Measurements from ENCODE around the gene TBC1D23. TPM values are rescaled to one million over a fixed set of nuclear protein-coding genes. Genes with fewer than 3 reads are reported as not detected.
A peak's percentile ranks its signal among the peaks of the same experiment; 100 is the strongest.
"Not testable (repeated sequence)": the region's sequence is repeated elsewhere in the genome, so short reads cannot be mapped to it uniquely, and the experiment has no call there.

Gene TBC1D23
- 57.4 and 59.9 TPM in 2 replicates for total RNA-seq
- polyA plus RNA-seq (2012) = 11.9 TPM

DNA sequence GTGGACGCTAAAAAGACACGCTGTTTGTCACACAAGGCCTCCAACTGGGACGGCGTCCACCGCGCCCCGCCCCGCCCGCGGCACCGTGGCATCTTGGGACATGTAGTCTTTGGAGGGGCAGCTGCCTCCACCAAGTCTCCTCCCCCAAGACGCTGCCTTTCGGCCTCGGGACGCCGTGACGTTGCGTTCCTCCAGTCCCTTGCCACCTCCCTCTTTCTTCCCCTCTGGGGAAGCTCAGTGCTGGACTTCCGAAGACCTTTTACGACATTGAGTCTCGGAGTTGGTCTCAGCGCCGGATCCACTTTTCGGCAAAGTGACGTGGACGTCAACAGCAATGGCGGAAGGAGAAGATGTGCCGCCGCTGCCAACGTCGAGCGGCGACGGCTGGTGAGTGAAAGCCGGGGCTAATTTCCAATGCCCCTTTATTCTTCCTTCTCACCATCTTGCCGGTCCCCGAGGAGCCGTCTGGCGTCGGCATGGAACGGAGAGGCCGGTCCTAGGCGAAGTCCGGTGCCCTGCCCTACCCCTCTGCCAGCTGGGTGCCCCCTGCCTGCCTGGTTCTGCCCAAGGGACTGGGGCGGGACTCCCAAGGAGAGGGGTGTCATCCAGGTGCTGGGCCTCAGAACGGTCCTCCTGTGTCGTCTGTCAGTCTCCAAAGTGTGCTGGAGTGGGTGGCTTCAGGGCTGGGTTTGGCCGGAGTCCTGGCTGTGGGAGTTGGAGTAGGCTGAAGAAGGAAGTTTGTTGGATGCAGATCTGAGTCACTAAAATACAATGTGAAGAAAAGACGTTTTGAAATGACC, at the start of gene TBC1D23:
TBC1D23 (plus strand) TSS at position 308 of the 800 bp plus-strand sequence; CDS start at position 335, 27 bp downstream.
- DNase-seq (ENCODE audit: low read depth) = peak; percentile 100

DNA sequence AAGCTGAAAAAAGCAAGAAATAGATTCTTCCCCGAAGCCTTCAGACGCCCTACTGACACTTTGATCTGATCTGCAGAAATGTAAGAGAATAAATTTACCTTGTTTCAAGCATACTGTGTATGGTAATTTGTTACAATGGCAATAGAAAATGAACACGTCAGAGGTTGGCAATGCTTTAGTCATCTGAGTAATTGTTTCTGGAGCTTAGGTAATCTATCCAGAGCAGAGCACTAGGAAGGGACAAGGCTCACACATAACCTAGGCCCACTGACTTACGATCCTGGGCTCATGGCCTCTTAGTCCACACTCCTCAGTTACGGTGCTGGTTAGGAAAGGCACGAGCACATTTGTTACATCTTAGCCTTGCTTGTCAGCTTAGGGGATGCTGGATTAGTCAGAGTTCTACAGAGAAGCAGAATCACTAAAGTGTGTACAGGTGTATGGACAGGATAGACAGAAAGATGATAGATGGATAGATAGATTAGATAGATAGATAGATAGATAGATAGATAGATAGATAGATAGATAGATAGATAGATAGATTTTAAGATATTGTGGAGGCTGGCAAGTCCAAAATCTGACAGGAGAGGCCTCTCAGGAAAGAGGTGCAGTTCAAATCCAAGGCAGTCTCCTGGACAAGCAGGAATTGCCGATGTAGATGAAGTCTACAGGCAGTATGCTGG, 46.8 kb upstream of the TBC1D23 start:
- DNase-seq (ENCODE audit: low read depth) = no peak

DNA sequence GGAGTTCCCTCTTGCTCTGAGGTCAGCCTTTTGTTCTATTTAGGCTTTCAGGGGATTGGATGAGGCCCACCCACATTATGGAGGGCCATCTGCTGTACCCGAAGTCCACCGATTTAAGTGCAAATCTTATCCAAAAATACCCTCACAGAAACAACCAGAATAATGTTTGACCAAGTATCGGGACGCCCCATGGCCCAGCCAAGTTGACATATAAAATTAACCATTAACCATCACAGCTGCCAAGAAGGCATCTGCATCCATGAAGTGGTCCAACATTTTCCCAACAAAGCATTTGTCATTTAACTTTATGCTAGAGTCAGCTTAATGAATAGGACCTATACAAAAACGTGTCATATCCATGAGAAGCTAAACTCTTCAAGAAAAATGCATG, 46.2 kb upstream of the TBC1D23 start:
- DNase-seq (ENCODE audit: low read depth) = no peak

DNA sequence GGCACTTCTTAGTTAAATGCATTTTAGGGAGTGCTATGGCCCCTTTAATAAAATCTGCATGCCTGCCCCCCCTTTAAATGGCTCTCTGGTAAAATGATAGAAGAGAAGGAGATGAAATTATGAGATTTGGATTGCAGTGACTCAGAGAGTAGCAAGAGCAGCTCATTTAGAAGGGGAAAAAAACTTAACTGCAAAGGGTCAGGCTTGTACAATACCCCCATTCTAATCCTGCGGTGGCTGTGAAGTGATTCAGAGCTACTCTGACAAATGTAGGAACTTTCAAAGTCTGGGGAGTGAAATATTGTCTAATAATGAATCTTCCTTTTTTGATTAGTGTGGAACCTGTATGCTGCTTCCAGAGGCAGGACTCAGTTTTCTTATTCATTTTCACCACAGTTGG, 44.1 kb upstream of the TBC1D23 start:
- peak; percentile 30 for DNase-seq (ENCODE audit: low read depth)

DNA sequence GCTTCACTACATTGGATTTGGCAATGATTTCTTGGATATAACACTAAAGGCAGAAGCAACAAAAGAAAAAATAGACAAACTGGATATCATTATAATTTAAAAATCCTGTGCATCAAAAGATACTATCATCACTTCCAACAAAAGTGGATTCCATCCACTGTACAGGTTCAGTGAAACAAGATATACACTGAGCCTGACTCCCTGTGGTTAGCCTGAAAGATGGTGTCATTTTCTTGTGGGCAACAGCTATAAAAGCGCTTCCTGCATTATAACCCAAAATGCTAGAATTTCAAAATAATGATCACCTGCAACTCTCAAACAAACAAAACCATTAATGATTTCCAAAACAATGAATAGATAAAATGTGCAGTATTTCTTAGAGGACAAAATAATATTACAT, 39.6 kb upstream of the TBC1D23 start:
- DNase-seq (ENCODE audit: low read depth) = no peak

DNA sequence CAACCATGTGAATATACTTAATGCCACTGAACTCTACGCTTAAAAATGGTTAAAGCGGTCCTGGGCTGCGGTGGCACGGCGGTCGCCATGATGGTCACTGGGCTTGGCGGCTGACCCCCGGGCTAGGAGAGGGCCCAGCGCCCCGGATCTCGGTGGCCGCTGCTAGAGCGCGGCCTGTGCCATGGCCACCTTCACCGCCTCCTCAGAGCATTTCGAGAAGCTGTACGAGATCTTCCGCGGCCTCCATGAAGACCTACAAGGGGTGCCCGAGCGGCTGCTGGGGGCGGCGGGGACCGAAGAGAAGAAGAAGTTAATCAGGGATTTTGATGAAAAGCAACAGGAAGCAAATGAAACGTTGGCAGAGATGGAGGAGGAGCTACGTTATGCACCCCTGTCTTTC, 35.6 kb upstream of the TBC1D23 start:
- no peak for DNase-seq (ENCODE audit: low read depth)

DNA sequence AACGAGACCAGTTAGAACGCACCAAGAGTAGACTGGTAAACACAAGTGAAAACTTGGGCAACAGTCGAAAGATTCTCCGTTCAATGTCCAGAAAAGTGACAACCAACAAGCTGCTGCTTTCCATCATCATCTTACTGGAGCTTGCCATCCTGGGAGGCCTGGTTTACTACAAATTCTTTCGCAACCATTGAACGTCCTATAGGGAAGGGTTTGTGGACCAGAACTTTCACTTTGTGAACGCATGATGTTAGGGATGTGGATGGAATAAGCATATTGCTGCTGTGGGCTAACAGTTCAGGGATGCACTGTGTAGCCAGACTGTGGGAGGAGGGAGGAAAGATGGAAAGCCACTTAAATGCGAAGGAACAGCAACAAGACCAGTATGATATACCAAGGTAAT, 34.9 kb upstream of the TBC1D23 start:
- DNase-seq (ENCODE audit: low read depth) = no peak

DNA sequence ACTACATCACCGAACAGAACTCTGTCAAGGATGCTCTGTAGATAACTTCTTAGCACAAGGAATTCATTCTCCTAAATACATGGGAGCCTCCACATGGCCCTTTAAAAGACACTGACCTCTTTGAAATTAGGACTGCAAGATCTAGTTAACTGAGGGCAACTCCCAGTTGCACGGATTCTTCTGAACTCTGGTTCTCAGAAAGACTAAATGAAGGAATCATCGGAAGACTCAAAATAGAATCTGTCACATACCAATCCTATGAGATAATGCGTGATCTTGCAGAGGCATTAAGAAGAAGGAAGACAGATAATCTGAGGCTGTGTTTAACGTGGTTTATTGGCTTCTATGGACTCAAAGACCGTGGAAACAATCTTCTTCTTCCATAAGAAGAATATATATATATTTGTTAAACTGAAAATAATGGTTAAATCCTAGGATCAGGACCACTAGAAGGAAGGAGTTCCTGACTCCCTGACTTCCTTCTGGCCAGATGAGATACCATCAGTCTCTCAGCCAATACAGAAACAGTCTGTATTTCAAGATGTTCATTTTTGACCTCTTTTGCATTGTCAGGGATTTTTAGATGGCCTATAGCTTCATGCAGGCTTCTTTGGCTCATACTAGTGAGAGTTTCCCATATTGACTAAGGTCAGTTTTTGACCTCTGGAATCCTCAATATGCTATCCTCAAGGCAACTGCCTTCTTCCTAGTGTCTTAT, 33.9 kb upstream of the TBC1D23 start:
- DNase-seq (ENCODE audit: low read depth) = peak; percentile 84

DNA sequence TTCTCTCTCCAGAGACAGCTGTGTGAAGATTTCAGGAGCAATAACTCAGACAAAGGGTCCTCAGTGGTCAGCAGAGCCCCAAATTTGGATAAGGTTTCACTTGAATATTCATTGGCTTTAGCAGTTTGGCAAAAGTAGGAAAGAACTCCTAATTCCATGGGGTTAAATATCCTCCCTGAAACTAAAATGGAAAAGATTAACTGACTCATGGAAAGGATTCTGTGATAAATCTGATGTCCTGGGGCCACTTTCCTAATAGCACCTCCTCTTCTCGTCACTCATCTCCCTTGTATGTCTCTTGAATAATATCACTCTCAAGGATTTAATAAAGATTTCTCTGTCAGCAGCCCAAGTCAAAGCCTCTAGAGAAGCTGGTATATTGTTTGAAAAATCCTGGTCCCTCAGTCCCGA, 33.3 kb upstream of the TBC1D23 start:
- DNase-seq (ENCODE audit: low read depth) = no peak

DNA sequence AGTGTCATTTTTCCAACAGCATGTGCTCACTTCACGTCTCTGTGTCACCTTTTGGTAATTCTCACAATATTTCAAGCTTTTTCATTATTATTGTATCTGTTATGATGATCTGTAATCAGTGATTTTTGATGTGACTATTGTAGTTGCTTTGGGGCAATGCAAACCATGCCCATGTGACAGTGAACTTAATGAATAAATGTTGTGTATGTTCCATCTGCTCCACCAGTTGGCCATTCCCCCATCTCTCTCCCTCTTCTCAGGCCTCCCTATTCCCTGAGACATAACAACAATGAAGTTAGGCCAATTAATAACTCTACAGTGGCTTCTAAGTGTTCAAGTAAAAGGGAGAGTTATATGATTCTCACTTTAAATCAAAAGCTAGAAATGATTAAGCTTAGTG, 32.5 kb upstream of the TBC1D23 start:
- DNase-seq (ENCODE audit: low read depth) = no peak

DNA sequence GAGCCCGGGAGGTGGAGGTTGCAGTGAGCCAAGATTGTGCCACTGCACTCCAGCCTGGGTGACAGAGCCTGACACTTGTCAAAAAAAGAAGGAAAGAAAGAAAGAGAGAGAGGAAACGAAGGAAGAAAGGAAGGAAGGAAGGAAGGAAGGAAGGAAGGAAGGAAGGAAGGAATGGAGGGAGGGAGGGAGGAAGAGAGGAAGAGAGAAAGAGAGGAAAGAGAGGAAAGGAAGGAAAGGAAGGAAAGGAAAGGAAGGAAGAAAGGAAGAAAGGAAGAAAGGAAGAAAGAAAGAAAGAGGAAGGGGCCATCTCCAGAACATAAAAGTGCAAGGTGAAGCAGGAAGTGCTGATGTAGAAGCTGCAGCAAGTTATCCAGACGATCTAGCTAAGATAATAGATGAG, 31.6 kb upstream of the TBC1D23 start:
- DNase-seq (ENCODE audit: low read depth) = not testable (repeated sequence)

DNA sequence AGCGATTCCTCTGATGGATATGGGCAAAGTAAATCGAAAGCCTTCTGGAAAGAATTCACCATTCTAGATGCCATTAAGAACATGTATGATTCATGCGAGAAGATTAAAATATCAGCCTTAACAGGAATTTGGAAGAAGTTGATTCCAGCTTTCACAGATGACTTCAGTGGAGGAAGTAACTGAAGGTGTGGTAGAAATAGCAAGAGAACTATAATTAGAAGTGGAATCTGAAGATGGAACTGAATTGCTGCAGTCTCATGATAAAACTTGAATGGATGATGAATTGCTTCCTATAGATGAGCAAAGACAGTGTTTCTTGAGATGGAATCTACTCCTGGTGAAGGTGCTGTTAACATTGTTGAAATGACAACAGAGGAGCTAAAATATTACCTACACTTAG, 30.1 kb upstream of the TBC1D23 start:
- DNase-seq (ENCODE audit: low read depth) = no peak

DNA sequence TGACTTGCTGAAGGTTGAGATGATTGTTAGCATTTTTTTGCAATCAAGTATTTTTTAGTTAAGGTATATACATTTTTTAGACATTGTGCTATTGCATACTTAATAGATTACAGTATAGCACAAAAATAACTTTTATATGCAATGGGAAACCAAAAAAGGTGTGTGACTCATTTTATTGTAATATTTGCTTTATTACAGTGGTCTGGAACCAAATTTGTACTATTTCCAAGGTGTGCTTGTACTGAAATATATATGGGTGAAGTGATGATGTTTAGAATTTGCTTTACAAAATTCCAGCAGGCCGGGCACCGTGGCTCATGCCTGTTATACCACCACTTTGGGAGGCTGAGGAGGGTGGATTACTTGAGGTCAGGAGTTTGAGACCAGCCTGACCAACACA, 29.1 kb upstream of the TBC1D23 start:
- no peak for DNase-seq (ENCODE audit: low read depth)

DNA sequence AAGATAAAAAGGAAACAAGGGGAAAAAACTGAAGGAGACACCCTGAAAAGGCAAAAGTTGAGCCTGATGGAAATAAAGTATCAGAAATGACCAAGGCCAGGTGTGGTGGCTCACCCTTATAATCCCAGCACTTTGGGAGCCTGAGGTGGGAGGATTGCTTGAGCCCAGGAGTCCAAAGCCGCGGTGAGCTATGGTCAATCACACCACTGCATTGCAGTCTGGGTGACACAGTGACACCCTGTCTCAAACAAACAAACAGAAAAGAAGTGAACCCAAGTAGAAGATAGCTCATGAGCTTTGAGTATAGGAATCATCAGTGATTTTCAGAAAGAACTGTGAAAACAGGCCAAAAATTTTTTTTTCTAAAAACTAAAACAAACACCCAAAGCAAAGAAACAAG, 26.4 kb upstream of the TBC1D23 start:
- DNase-seq (ENCODE audit: low read depth) = no peak

DNA sequence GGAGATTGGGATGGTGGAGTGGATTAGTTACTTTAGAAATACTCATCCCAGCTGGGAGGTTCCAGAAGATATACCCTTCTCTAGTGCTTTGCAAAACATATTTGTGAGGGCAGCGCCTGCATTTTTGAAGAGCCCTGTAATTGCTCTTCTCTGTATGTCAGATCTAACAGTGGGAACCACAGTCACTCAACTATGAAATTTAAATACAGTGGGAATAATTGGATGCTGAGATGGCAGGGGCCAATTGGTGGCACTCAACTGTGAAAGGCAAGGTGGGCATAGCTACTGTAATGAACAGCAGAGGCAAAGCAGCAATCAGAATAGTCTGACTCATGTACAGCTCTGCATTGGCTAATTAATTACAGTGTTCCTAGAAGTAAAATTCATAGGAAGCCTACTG, 22.2 kb upstream of the TBC1D23 start:
- DNase-seq (ENCODE audit: low read depth) = no peak

DNA sequence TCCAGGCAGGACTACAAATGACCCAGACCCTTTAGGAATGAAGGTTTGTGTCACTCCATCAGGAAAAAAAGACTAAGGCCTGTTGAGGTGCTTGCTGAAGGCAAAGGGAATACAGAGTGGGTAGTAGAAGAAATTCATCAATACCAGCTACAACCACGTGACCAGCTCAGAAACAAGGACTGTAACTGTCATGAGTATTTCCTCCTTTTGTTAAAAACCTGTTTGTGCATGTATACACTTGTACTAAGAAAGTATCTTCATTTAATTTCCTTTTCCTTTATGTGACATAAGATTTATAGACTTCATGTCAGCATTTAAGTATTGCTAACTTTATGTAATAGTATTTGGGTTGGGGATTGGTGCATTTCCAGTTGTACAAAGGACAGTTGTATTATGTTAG, 18.3 kb upstream of the TBC1D23 start:
- not testable (repeated sequence) for DNase-seq (ENCODE audit: low read depth)

DNA sequence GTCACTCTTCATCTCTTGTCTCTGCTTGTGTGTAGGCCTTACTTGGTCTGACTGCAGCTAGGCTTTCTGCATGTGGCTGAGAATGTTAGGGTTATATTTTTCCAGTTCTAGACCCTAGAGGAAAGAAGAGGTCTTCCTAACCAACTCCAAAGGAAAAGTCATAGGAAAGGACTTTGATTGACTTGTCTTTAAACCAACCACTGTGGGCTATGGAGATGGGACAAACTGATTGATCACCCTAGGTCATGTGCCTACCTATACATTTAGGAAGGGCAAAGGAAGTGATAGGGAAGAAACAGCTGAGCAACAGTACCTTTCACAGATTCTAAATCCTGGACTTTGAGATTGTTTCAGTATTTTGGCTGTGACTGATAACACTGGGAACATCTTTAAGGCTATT, 16.5 kb upstream of the TBC1D23 start:
- no peak for DNase-seq (ENCODE audit: low read depth)

DNA sequence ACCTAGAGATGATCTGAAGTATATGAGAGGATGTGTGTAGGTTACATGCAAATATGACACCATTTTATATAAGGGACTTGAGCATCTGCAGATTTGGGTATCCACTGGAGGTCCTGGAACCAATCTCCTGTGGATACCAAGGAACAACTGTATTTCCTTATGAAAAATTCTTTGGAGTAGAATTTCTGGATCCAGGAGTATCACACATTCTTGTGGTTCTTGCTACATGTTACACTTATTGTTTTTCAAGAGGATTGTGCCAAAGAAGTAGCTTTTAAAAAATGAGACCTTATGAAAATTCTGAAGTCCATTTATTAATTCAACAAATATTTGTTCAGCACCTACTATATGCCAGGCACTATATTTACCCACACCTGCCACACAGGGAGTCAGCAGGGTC, 15.7 kb upstream of the TBC1D23 start:
- DNase-seq (ENCODE audit: low read depth) = no peak

DNA sequence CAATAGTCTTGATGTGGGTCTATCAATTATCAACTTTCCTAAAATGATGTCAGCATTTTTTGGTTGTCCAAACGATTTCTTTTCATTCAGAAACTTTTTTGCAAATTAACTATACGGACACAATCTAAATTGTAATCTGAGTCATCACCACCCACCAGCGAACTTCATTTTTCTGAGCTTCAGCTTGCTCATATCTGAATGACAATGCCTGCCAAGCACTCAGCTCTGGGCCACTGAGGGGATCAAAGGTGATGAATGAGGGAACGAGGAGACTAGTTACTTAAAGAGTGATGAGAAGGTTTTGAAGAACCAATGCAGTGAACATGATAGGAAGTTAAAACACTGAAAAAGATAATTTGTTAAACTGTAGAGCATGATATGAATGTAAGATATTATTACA, 14.9 kb upstream of the TBC1D23 start:
- no peak for DNase-seq (ENCODE audit: low read depth)

DNA sequence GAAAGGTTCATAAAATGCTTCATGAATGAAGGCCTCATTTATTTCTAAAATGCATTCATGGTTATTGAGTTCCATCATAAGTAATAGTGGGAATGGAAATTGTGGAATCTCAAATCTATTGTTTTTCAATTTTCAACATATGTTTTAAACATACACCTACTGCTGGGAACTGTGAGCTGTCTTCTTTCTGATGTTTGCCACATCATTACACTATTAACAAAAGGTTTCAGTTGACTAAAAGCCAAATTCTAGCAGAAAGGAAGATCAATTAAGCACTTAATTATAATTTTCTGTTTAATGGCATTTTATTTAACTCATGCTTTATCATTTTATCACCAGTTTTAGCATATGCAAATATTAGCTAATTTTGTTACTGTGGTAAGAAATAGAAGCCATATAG, 13.8 kb upstream of the TBC1D23 start:
- DNase-seq (ENCODE audit: low read depth) = no peak

DNA sequence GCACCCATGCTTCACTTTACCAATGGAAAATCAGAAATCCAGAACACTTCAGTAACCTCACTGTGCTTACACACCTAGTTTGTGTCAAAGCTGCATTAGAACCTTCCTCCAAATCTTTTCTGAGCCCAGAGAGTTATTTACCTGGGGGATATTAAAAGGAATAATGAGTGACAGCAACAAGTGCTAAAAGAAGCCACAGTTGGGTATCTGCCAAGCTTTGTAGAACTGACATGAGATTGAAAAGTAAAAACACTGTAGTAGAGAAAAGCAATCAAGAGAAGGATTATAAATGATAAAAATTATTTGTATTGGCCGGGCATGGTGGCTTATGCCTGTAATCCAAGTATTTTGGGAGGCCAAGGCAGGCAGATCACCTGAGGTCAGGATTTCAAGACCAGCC, 8.8 kb upstream of the TBC1D23 start:
- peak; percentile 75 for DNase-seq (ENCODE audit: low read depth)

DNA sequence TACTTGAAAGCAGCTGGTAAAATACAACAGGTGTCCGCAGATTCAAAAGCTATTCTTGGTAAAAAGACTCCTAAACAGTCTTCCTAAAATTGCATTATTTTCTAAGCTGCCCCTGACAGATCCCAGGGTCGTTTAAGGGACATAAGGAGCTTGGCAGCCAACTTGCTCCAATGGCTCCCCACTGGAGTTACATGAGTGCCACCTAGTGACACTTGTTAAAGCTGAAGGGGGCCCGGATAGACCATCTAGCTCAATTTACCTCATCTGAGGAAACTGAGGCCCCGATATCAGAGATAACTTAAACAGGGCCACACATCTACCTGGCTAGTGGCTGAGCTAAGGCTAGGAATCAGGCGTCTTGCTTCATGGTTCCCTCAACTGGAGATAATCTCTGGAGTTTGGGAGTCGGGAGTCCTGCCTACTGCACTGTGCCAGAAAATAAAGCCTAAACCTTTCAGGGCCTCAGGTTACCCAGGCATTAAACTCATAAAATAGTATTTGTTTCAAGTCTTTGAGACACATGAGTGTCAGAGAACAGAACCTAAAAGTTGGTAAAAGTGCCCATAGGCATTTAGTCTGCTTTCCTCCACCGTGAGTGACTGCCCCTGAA, 6.5 kb upstream of the TBC1D23 start:
- peak; percentile 80 for DNase-seq (ENCODE audit: low read depth)
